H1 (cell line): ENCODE data around the gene CYP11A1. TPM values are rescaled to one million over a fixed set of nuclear protein-coding genes. Genes with fewer than 3 reads are reported as not detected.

Experiments
- BCL11A ChIP-seq, 2 experiments: IDR thresholded peaks; one replicate each; pipeline ENCODE4 v1.6.1; 2011; ENCODE audit warnings: low read depth in 2 of 2, low read length in 2 of 2, mild to moderate bottlenecking in 2 of 2
- BRCA1 ChIP-seq: IDR thresholded peaks from 2 replicates; pipeline ENCODE4 v1.6.1; 2012; ENCODE audit warnings: low read depth, low read length, improper control_type of control experiment
- CEBPB ChIP-seq: IDR thresholded peaks from 2 replicates; pipeline ENCODE4 v1.6.1; 2012; ENCODE audit warnings: low read depth, low read length
- CHD2 ChIP-seq: IDR thresholded peaks from 2 replicates; pipeline ENCODE4 v1.6.1; 2012; ENCODE audit warnings: low read length, improper control_type of control experiment
- CREB1 ChIP-seq: IDR thresholded peaks from 2 replicates; pipeline ENCODE4 v1.6.1; 2012; ENCODE audit warnings: inconsistent platforms
- E2F6 ChIP-seq: IDR thresholded peaks from 2 replicates; pipeline ENCODE4 v1.6.1; 2012; ENCODE audit warnings: inconsistent platforms
- EP300 ChIP-seq, 2 experiments: IDR thresholded peaks; 1 replicate in 1 of 2; 2 replicates in 1 of 2; pipeline ENCODE4 v1.6.1; 2011 to 2012; ENCODE audit warnings: low read depth in 2 of 2, low read length in 2 of 2, mild to moderate bottlenecking in 2 of 2, borderline replicate concordance in 1 of 2, inconsistent platforms in 1 of 2, moderate library complexity in 1 of 2
- GABPA ChIP-seq: IDR thresholded peaks from 2 replicates; pipeline ENCODE4 v1.6.1; 2011; ENCODE audit warnings: mild to moderate bottlenecking, low read length, moderate library complexity, borderline replicate concordance; ENCODE audit not compliant: insufficient read depth
- HDAC2 ChIP-seq, 2 experiments: fragments of 300-600 bp in 1 of 2; sonication (generic) in 1 of 2; IDR thresholded peaks; 2 replicates each; pipeline ENCODE4 v1.6.1; 2011 to 2012; ENCODE audit warnings: low read depth in 2 of 2, low read length in 2 of 2, mild to moderate bottlenecking in 2 of 2, moderate library complexity in 2 of 2, borderline replicate concordance in 1 of 2, inconsistent platforms in 1 of 2
- JUND ChIP-seq: IDR thresholded peaks from 2 replicates; pipeline ENCODE4 v1.6.1; 2011; ENCODE audit warnings: mild to moderate bottlenecking, improper control_type of control experiment, low read length
- KDM4A ChIP-seq: IDR thresholded peaks from one replicate; pipeline ENCODE4 v1.7.1; 2012; ENCODE audit warnings: low read depth, mild to moderate bottlenecking, moderate library complexity, low read length, inconsistent platforms; ENCODE audit not compliant: severe bottlenecking
- KDM5A ChIP-seq: fragments of 200-600 bp; IDR thresholded peaks from 2 replicates; pipeline ENCODE4 v1.7.1; 2012; ENCODE audit warnings: mild to moderate bottlenecking, low read length, inconsistent platforms, mixed read lengths
- MAFK ChIP-seq: IDR thresholded peaks from 2 replicates; pipeline ENCODE4 v1.6.1; 2012; ENCODE audit warnings: low read depth, mild to moderate bottlenecking, improper control_type of control experiment, low read length
- NANOG ChIP-seq: IDR thresholded peaks from 2 replicates; pipeline ENCODE4 v1.6.1; 2011; ENCODE audit warnings: low read length, low read depth, mild to moderate bottlenecking, inconsistent platforms; ENCODE audit not compliant: insufficient read depth, poor library complexity, severe bottlenecking
- PHF8 ChIP-seq: fragments of 200-600 bp; sonication (generic); conservative IDR thresholded peaks from 2 replicates; pipeline ENCODE4 v1.7.1; 2012; ENCODE audit warnings: low read depth, mild to moderate bottlenecking, inconsistent platforms, low read length, moderate library complexity
- POLR2A ChIP-seq, 2 experiments: IDR thresholded peaks; 1 replicate in 1 of 2; 2 replicates in 1 of 2; pipeline ENCODE4 v1.6.1; 2011; ENCODE audit warnings: low read depth in 2 of 2, low read length in 2 of 2, mild to moderate bottlenecking in 2 of 2; ENCODE audit errors: control extremely low read depth in 1 of 2
- POLR2AphosphoS5 ChIP-seq: IDR thresholded peaks from 2 replicates; pipeline ENCODE4 v1.6.1; 2011; ENCODE audit warnings: low read depth, low read length
- RAD21 ChIP-seq, 2 experiments: IDR thresholded peaks in 1 of 2; conservative IDR thresholded peaks in 1 of 2; 2 replicates each; pipeline ENCODE4 v1.6.1; 2011; ENCODE audit warnings: low read depth in 2 of 2, low read length in 2 of 2, improper control_type of control experiment in 1 of 2, inconsistent platforms in 1 of 2, mild to moderate bottlenecking in 1 of 2, moderate library complexity in 1 of 2
- RBBP5 ChIP-seq: IDR thresholded peaks from 2 replicates; pipeline ENCODE4 v1.7.1; 2012; ENCODE audit warnings: low read depth, mild to moderate bottlenecking, inconsistent platforms, low read length, moderate library complexity, borderline replicate concordance
- SIX5 ChIP-seq: IDR thresholded peaks from 2 replicates; pipeline ENCODE4 v1.6.1; 2011; ENCODE audit warnings: mild to moderate bottlenecking, low read depth, low read length
- SP1 ChIP-seq: IDR thresholded peaks from 2 replicates; pipeline ENCODE4 v1.6.1; 2011; ENCODE audit warnings: low read depth, low read length
- SP4 ChIP-seq: IDR thresholded peaks from 2 replicates; pipeline ENCODE4 v1.6.1; 2012; ENCODE audit warnings: low read length, inconsistent platforms
- SUZ12 ChIP-seq: fragments of 200-600 bp; sonication (generic); IDR thresholded peaks from 2 replicates; pipeline ENCODE4 v1.6.1; 2012; ENCODE audit warnings: mild to moderate bottlenecking, inconsistent platforms, low read length, moderate library complexity, mixed read lengths
- YY1 ChIP-seq: IDR thresholded peaks from 2 replicates; pipeline ENCODE4 v1.6.1; 2011; ENCODE audit warnings: low read depth, mild to moderate bottlenecking, low read length
- polyA plus RNA-seq, 7 experiments: library from polyadenylated mRNA; depleted of rRNA in 3 of 7; stranded (reverse) in 5 of 7; unstranded in 2 of 7; fragments of >200 nt in 5 of 7; fragments of 200-250 nt in 2 of 7; gene quantifications; 1 replicate in 5 of 7; 2 replicates in 1 of 7; 4 replicates in 1 of 7; pipeline versions ENCODE4 v1.2.1 to v1.2.3, GENCODE V29; 2011 to 2013; ENCODE audit warnings: missing spikeins in 2 of 7, mixed read lengths in 2 of 7
- total RNA-seq: library from RNA; stranded (reverse); fragmentation: NEBNext Ultra II Directional; extraction: Animal tissue kit (Norgen Biotek cat#: 25700); gene quantifications from 2 replicates; pipeline ENCODE4 v1.2.1, GENCODE V29; 2021

The CYP11A1 gene
- total and polyA plus RNA-seq, 2 of the 8 experiments (the other 6 are each of a cell fraction or from before 2014, with no cell fraction given): 1.9 to 7.2 TPM

- no peak for TF ChIP-seq SP1
- peak; percentile 73 for TF ChIP-seq KDM4A
- no peak for TF ChIP-seq MAFK
- peak; percentile 62 for TF ChIP-seq PHF8
- no peak for TF ChIP-seq HDAC2 (IDR thresholded peaks at IDR 0.05; ENCODE audit: borderline replicate concordance in 1 of 2, low read depth in 2 of 2, low read length in 2 of 2)
- peak; percentile 40; the same call in 1 of the 2 replicates for TF ChIP-seq E2F6
- no peak for TF ChIP-seq CHD2
- TF ChIP-seq YY1: no peak
- TF ChIP-seq NANOG: no peak
- no peak for TF ChIP-seq GABPA
- no peak for TF ChIP-seq SP4
- peak; percentile 94 for TF ChIP-seq CREB1
- no peak for TF ChIP-seq BRCA1
- 0 out of 2 replicates have a peak, but pooled peaks have one; percentile 39 for TF ChIP-seq SUZ12
- no peak for TF ChIP-seq CEBPB
- TF ChIP-seq EP300 (IDR thresholded peaks at IDR 0.05; ENCODE audit: borderline replicate concordance in 1 of 2, low read depth in 2 of 2, low read length in 2 of 2): no peak
- TF ChIP-seq POLR2AphosphoS5: peak; percentile 68
- TF ChIP-seq BCL11A (IDR thresholded peaks at IDR 0.05; ENCODE audit: low read depth in 2 of 2, low read length in 2 of 2): no peak
- TF ChIP-seq RAD21 (IDR thresholded peaks at IDR 0.05 in 1 of 2, conservative IDR thresholded peaks at IDR 0.05 in 1 of 2; ENCODE audit: low read depth in 2 of 2, low read length in 2 of 2): no peak
- no peak for TF ChIP-seq JUND
- no peak for TF ChIP-seq KDM5A
- TF ChIP-seq SIX5: no peak
- 0 out of 2 replicates have a peak, but pooled peaks have one; percentile 33 for TF ChIP-seq RBBP5
- peak in 1 of 2 experiments; percentile 78; a peak in 2 of 3 replicates for TF ChIP-seq POLR2A (IDR thresholded peaks at IDR 0.05; ENCODE audit: control extremely low read depth in 1 of 2, low read depth in 2 of 2, low read length in 2 of 2)
These were observed 1.6 kb downstream of the CYP11A1 start (continued) for GRCh38 chr15:74365598-74366445.
